Measurements from ENCODE around the gene PDE5A. TPM values are rescaled to one million over a fixed set of nuclear protein-coding genes. Genes with fewer than 3 reads are reported as not detected.

Gene PDE5A
- total RNA-seq, 3 donors from 2014 or later = 35.4 to 131 (median 58.4) TPM

GRCh38 chr4:119585771-119586170 lies 42.8 kb downstream of the PDE5A start:
- DNase-seq = no peak
- no peak overlapping the region for H3K4me3 ChIP-seq
- no peaks in the 10 kb centered on the region for H3K9me3 ChIP-seq
- no peak for TF ChIP-seq CTCF (IDR thresholded peaks at IDR 0.05)
- intact Hi-C loops (cut with DNase I, micrococcal nuclease) = no loop called here
- H3K4me1 ChIP-seq (ENCODE audit: low read depth) = peaks cover 5% of the 10 kb centered on the region
- no peak for ATAC-seq
- H3K36me3 ChIP-seq (ENCODE audit: low read depth) = no peaks in the 10 kb centered on the region

- H3K4me1 ChIP-seq (ENCODE audit: low read depth) = peaks cover 8% of the 10 kb centered on the region
- H3K9me3 ChIP-seq = no peaks in the 10 kb centered on the region
- no peak for TF ChIP-seq CTCF (IDR thresholded peaks at IDR 0.05)
- H3K4me3 ChIP-seq = no peak overlapping the region
- ATAC-seq (peak; percentile 34), DNase-seq (no peak)
- intact Hi-C loops (cut with DNase I, micrococcal nuclease) = no loop called here
- no peaks in the 10 kb centered on the region for H3K36me3 ChIP-seq (ENCODE audit: low read depth)
Measured at GRCh38 chr4:119581190-119581873, 47.3 kb downstream of the PDE5A start.

GRCh38 chr4:119580293-119580692 lies 48.3 kb downstream of the PDE5A start:
- ATAC-seq (no peak), DNase-seq (no peak)
- intact Hi-C loops (cut with DNase I, micrococcal nuclease) = no loop called here
- H3K9me3 ChIP-seq = no peaks in the 10 kb centered on the region
- TF ChIP-seq CTCF (IDR thresholded peaks at IDR 0.05) = no peak
- H3K4me3 ChIP-seq = no peak overlapping the region
- peaks cover 8% of the 10 kb centered on the region for H3K4me1 ChIP-seq (ENCODE audit: low read depth)
- no peaks in the 10 kb centered on the region for H3K36me3 ChIP-seq (ENCODE audit: low read depth)

DNA sequence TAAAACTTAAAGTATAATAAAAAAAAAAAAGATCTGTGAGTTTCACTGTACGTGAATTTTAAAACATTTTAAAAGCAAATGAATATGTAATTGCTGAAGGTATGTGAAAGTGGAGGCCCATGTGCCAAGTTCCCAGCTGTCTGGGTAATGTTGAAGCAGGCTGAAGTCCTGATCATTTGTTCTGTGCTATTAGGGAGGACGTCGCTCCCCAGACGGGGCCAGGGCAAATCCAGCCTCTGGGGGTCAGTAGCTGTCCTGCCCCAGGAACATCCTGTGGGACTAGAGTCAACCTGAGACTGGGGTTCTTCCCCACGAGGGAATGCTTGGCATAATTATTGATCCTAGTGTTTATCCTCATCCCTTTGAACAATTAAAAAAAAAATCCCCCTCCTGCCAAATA lies 48.8 kb downstream of the PDE5A start:
- intact Hi-C loops (cut with DNase I, micrococcal nuclease) = no loop called here
- Histone ChIP-seq H3K9me3 (no peaks in the 10 kb centered on the region), H3K4me3 (no peak overlapping the region), H3K4me1 (ENCODE audit: low read depth) (peaks cover 8% of the 10 kb centered on the region), H3K36me3 (ENCODE audit: low read depth) (no peaks in the 10 kb centered on the region)
- DNase-seq = no peak
- ATAC-seq = no peak
- no peak for TF ChIP-seq CTCF (IDR thresholded peaks at IDR 0.05)

DNA sequence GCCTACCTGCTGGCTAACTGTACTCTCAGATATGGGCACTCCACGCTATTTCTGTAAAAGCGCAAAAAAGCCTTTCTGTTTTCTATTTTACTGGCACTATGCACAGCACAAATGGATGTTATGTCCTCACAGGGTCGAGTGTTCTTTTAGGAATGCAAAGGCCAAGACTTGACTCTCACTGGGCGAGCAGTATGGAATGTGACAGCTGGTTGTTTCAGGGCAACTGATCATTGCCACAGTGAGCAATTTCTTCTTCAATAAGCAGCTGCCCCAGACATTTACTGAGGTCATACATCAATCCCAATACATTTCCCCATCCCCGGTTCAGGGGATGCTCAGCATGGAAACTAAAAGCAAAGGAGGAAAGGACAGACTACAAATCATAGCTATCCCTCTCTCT lies 58.2 kb downstream of the PDE5A start:
- intact Hi-C loops (cut with DNase I, micrococcal nuclease) = no loop called here
- DNase-seq (no peak), ATAC-seq (no peak)
- no peak overlapping the region for H3K4me3 ChIP-seq
- H3K9me3 ChIP-seq = no peaks in the 10 kb centered on the region
- no peaks in the 10 kb centered on the region for H3K36me3 ChIP-seq (ENCODE audit: low read depth)
- no peaks in the 10 kb centered on the region for H3K4me1 ChIP-seq (ENCODE audit: low read depth)
- TF ChIP-seq CTCF (IDR thresholded peaks at IDR 0.05) = no peak
